NT2/D1 (cell line): ENCODE measurements around the gene CYB5A.

Experiments used
- YY1 ChIP-seq: IDR thresholded peaks from 2 replicates; pipeline ENCODE4 v1.6.1; 2011; ENCODE audit not compliant: insufficient read length, insufficient read depth
- ZNF274 ChIP-seq: IDR thresholded peaks from 2 replicates; pipeline ENCODE4 v1.6.1; 2011; ENCODE audit warnings: mild to moderate bottlenecking, low read depth, low read length

GRCh38 chr18:74337155-74337911, 45.6 kb upstream of the CYB5A start:
- TF ChIP-seq YY1 = no peak
- no peak for TF ChIP-seq ZNF274
